ENCODE data around the gene PSMD2.

GRCh38 chr3:184341925-184342324 lies 42.9 kb downstream of the PSMD2 start:
- TF ChIP-seq CTCF (IDR thresholded peaks at IDR 0.05; ENCODE audit: low read length), result no peak
- no peak for TF ChIP-seq EZH2 (optimal IDR thresholded peaks at IDR 0.05; ENCODE audit: low read depth, low read length)
